Measurements from ENCODE around the gene SOHLH1.

Gene SOHLH1, protein sequence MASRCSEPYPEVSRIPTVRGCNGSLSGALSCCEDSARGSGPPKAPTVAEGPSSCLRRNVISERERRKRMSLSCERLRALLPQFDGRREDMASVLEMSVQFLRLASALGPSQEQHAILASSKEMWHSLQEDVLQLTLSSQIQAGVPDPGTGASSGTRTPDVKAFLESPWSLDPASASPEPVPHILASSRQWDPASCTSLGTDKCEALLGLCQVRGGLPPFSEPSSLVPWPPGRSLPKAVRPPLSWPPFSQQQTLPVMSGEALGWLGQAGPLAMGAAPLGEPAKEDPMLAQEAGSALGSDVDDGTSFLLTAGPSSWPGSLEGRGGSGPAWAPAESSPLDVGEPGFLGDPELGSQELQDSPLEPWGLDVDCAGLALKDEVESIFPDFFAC

DNA sequence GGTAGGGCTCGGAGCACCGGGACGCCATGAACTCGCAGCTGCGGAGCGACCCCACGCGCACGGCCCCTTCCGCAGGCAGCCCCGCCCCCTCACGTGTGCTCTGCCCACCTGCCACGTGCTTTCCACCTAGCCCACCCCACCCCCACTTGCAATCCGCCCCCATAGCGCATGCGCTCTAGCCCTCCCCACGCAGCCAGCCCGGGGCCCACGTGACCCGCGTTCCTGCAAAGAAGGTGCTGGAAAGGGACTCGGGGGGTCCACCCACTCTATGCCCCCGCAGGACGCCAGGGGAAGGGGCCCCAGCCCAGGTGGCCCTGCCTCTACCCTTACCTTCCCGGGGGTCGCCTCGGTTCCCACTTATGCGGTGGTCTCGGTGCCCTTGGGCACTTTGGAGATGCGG is at the start of gene SOHLH1:
TSS of gene SOHLH1 (minus strand) at position 42 of the 400 bp plus-strand sequence. CDS start at position 28, 14 bp downstream.
- no peak for DNase-seq

DNA sequence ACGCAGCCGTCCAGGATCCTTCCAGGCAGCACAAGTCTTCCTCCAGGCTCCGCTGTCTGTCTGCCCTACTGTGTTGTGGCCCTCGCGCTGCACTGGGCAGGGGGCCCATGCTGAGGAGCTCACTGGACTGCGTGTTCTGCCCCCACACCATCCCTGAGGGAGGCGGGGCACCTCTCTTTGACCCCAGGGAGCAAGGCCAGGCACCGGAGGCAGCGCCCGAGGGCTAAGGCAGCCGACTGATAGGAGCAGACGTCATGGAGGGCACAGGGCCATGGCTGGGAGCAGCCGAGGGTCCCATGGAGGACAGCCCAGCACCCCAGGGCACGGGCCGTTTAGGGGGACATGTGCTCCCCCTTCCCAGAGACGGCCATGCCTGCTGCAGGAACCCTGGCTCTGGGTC is 49.4 kb upstream of the SOHLH1 start:
- DNase-seq = no peak

DNA sequence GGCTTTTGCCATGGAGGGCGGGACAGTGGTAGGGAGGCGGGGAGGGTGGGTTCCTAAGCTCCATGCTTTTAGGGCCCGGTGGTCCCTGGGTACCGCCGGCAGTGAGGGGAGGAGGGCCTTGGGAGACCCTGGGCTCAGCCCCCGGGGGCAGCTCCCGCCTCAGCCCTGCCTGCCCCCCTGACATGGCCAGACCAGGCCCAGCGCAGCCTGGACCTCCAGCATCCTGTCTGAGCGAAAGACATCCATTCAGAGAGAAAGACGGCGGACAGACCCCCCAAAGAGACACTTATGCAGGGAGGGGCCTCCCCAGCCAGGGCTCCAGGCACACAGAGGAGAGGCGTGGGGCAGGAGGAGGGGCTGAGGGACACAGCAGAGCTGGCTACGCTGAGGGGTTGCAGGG is 48.0 kb upstream of the SOHLH1 start:
- DNase-seq = no peak

DNA sequence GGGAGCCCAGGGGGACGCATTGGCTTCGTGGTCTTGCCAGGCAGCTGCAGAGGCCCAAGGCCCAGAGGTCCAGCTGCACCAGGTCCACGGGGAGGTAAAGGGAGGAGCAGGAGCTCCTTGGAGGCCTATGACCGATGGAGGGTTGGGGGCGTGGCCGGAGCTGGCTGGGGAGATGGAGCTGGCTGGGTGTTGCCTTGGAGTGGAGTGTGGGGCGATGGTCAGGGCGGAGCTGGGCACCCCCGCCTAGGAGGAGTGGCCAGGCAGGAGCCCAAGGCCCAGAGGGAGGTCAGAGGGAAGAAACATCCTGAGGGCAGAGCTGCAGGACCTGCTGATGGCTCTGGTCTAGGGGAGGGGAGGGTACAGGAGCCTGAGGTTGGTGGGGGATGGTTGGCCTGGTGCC is 47.3 kb upstream of the SOHLH1 start:
- DNase-seq = no peak

DNA sequence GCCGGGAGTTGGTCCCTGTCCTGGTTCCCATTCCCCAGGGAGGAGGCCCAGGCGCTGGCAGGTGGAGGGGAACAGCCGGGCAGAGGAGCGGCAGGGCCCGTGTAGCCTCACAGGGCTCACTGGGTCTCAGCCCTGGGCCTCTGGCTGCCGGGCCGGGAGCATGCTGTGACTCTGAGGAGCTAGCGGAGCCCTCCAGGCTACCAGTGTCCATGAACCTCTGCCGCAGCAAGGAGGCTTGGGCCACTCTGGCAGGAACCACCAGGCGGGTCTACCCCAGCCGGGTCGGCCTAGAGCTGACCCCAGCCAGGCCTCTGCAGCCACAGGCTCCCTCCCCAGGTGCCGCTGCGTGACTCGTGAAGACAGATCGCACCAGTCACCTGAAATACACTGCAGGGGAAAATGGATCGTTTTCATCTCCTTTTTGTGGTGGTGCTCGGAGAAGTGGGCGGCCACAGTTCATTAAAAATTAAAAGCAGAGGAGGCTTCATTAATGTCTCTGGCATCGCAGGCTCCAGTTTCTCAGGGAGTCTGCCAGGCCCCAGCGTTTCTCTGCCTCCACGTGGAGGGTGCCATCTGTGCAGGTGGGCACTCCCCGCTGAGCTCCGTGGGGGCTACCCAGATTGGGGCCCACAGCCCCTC is 46.5 kb upstream of the SOHLH1 start:
- no peak for DNase-seq

DNA sequence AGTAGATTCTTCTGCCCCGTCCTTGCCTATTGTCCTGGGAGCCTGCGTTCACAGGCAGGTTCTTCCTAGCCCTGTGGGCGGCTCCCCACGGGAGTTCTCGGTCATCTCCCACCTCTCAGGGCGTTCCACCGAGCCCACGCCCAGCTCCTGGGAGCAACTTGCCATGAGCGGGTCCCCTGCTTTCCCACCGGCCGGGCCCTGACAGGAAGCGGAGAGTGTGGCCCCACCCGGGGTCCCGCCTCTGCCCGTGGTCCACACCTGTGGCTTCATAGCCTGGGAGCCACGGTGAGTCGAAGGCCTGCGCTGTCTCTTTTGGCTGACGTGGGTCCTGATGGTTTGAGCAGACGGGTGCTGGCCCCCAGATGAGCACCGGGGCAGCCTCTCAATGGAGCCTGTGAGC is 45.9 kb upstream of the SOHLH1 start:
- no peak for DNase-seq

DNA sequence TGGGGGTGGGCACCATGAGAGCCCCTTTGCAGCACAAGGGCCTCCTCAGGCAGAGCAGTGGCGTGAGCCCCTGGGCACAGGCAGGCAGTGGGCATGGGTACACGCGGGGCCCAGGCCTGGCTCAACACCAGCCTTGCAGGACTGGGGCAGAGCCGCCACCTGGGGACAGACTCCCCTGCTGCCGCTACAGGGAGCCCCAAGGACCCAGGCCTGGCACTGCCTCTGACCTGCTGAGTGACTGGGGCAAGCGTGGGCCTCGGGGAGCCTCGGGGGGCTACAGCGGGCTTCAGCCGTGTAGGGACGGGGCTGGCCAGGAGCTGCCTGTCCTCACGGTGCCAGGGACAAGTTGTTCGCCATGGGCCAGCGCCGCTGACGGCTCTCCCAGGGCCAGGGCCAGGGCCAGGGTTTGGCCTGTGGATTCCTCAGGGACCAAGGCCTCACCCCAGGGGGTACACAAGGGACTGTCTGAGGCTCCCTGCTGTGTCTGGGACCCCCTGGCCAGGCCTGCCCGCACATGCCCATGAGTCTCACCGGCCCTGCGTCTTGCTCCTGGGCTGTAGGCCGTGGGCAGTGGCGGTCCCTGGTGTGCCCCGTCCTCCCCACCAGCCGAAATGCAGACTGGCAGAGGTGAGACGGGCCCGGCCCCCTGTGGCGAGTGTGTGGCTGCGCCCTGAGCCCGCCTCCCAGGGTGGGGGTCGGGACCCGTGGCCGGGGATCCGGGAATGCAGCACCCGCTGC is 45.2 kb upstream of the SOHLH1 start:
- DNase-seq = no peak

DNA sequence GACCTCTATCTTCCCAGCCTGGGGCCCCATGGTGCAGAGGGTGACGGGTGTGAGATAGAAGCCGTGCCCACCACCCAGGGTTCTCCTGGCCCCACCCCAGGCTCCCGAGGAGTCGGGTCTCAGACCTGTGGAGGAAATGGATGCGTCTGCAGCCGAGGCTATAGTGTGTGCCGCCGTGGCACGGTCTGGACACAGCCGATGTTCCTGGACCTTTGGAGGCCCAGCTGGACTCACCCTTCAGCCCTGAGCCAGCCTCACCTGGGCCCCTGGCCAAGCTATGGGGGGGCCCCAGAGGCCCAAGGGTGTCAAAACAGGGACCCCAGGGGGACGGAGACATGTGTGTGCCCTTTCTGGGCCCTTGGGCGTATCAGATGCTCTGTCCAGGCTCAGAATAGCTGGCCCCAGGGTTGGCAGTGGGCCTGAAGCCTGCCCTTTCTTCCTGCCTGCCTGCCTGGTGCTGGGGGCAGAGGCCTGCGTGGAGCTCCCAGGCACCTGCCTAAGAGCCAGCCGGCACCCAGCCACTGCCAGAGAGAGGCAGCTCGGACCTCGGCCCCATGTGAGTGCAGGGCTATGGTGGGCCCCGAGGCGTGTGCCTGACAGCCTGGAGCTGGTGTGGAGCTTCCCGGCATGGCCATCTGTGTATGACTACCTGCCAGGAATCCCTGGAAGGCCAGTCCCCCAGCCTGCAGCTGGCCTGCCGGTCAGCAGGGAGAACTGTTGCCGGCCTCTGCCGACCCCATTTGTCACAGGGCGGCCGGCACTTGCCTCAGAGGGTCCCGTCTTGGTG is 44.5 kb upstream of the SOHLH1 start:
- no peak for DNase-seq

DNA sequence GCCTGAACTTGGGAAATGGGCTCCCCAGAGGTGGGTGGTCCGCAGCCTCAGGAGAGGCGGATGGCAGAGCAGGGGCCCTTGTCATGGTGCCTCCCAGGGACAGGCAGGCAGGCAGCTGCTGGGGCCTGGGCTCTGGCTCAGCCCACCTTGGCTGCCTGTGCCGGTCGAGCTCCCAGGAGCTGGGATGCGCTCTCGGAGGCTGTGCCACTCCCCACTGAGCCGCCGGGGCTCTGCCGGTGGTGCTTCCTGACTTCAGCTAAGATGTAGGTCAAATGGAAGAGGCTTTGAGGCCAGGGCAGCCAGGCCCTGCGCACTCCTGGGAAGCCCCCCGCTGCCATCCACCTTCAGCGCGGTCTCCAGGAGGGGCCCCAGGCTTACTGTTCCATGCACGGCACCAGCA is 43.7 kb upstream of the SOHLH1 start:
- DNase-seq = no peak

DNA sequence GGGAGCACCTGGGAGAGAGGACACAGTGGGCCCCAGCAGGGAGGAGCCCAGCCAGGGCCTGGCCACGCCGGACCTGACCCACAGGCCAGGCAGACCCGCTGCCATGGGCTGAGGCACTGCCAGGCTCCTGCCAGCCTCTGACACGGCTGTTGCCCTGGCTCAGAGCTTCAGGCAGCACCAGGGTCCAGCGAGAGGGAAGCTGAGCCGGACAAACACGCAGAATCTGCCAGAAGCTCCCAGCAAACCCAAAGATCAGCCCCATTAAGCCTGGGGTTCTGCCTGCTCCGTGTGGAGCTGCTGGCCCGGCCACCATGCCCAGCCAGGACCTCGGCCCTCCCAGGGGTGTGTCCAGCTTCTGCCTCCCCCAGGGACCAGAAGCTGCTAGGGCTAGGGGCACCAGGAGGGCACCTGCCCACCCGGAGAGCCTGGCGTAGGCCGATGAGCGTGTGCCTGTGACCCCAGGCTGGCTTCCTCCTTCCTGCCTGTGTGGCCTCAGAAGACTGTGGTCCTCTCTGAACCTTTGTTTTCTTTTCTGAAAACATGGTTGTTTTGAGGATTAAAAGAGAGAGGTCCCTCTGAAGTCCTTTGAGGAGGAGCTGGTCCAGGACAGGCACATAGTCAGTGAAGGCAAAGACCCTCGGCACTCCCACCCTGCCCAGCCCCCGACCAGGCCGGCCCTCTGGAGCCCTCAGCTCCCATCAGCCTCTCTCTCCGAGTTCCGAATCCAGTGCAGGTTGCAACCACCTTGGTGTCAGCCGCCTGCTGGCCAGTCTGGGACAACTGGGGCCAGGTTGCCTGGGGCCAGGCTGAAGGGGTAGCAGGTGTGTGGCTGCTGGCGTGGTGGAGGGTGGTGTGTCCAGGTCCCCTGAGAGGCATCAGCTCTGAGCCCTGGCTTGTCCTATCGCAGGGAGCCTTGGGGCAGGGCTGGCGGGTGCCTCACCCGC is 42.3 kb upstream of the SOHLH1 start:
- DNase-seq = no peak

DNA sequence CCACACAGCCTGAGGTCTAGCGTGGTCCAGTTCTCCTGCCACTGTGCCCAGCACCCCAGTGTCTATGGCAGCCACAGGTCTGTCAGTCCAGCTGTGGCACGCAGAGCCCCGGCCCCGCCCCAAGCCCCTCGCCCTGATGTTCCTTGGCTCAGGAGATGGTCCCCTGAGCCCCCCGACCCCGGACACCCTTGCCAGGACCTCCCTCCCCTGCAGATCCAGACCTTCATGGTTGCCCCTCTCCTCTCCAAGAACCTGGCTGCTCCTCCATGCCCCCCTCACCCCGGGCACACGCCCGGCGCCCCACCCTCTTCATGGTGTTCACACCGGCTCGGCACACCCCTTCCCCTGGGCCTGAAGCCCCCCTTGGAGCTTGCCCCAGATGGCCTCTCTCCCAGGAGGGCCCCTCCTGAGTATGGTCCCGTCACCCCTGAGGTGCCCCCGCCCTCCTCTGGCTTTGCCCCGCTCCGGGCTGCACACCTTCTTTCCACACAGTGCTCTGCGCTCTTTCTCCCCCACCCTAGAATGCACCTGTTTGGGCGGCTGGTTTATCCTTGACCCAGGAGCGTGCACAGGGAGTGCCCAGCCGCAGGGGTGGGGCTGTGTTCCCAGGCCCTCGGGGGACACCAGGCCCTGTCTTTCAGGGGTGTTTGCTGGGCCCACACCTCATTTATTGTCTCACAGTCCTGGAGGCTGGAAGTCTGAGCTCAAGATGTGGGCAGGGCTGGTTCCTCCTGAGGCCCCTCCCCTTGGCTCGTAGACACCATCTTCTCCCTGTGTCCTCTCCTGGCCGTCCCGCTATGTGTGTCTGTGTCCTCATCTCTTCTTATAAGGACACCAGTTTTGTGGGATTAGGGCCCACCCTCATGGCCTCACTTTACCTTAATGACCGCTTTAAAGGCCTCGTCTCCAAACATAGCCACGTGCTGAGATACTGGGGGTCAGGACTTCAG is 40.3 kb upstream of the SOHLH1 start:
- DNase-seq = no peak

DNA sequence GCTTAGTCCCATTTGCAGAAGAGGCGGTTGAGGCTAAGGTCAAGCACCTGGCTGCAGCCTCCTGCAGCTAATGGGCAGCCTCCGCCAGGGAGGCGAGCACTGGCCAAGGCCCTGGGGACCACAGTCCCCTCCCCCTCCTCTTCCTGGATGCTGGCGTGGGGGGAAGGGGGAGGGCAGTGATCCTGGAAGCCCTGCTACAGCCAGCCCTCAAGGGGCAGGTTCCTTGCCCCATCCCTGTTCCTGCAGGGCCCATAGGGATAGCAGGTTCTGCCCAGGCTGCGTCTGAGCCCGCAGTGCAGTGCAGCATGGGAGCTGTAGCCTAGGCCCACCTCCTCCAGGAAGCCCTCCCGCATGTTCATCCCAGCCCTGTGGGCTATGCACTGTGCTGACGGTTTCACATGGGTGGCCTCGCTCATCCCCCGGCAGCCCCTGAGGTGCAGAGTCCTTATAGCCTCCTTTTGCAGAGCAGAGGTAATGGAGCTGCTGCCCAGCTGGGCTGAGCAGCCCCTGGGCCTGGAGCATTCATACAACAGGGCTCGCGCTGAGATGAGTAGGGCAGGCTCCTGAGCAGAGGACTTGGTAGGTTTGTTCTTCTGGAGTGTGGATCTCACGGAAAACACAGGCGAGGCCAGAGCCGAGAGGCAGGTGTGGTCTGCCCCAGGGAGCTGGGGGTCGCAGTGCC is 38.7 kb upstream of the SOHLH1 start:
- no peak for DNase-seq

DNA sequence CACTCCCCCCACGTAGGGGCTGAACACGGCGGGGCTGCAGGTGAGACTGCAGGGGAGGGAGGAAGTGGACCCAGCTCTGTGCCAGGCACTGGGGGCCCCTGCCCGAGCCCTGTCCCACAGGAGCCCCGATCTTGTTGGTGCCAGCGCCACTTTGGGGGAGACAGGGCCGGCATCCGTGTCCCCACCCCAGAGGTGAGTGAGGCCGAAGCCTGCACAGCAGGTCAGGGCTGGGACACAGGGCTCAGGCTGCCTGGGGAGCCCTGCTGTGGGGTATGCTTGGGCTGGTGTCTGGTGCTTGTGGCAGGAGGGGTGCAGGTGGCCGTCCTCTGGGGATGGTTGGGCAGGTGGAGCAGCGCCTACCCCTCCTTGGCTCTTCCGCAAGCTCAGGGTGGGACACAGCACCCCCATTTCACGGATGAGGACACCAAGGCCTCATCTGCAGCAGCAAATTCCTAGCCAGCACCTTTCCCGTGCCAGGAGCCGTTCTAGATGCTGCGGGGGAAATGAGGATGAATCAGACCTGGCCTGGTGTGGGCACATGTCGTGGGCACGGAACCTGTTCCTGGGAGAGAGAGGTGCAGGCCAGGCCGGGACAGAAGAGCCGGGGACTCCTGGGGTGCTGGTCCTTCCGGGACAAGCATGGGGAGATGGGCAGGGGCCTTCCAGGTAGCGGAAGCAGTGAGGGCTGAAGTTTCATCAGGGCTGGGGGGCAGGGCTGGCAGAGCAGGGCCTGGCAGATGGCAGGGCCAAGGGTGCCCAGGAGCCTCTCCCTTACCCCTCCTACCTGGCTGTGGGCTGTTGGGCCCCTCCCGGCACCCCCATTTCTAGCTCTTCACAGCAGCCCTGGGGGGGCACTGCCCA is 37.9 kb upstream of the SOHLH1 start:
- DNase-seq = no peak

DNA sequence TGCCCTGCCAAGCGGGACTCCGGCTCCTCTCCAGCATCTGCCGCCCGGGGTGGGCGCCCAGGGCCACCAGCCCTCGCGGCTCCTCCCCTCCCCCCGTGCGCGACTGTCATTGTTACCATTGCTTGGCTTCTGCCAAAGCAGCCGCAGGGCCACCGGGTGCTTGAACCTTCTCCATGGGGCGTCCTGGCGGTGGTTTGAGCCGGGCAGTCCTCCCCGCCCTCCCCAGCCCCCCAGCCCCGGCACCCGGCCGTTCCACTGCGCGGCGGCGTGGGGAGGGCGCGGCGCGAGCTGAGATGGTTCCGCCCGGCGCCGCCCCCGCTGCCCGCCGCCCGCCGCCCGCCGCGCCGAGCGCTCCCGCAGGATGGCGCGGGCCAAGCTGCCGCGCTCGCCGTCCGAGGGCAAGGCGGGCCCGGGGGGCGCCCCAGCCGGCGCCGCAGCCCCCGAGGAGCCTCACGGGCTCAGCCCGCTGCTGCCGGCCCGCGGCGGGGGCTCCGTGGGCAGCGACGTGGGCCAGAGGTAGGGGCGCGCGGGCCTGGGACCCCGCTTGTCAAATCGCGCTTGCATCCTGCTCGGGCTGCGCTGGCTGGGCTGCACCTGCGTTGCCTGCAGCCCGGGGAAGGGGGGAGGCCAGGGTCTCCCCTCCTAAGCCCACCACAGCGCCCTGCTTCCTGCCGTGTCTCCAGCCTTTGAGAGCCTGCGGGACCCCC is 37.1 kb upstream of the SOHLH1 start:
- no peak for DNase-seq

DNA sequence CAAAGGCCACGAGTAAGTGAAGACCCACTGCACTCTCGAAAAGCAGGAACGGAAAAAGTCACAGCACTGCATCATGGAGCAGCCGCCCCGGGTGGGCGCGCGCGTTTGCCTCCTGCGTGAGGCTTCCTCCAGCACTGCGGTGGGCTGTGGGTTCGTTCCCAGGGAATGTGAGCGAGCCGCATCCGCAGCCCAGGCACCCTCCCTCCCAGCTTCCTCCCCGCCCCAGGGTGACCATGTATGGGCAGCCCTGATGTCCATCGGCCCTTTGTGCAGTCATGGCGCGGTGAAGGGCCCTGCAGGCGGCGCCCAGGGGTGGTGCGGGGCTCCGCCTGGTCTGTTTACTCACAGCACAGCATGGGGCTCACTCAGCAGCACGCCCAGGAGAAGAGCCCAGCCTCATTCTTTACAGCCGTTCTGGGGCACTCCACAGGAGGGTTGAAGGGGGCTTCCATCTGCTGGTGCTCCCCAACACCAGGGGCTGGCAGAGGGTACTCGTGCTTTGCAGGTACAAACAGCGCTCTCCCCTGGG is 35.4 kb upstream of the SOHLH1 start:
- DNase-seq = no peak

DNA sequence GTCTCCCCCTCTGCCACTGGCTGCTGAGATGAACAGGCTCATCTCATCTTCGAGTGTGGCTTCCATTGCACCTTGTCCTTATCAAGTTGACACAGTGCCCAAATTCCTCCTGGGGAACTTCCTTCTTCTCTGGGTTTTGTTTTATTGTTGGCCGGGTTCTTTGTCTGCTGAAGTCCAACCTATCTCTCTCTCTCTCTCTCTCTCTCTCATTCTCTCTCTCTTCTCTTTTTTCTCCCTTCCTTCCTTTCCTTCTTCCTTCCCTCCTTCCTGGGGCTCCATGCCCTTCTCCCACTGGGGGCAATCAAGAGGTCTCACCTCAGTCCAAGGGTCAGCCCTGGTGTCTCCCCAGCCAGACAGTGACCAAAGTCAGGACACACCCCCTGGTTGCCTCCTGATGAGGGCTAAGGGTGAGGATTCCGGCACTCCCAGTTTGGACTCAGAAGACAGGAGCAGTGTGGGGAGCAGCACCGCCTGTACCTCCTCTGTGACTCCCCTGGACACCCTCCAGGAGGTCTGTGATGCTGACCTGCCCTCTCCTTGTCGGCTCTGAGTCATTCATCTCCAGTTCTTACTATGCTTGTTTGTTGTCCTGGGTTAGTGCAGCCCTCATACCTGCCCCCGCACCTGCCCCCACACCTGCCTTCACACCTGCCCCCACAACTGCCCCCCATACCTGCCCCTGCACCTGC is 33.4 kb upstream of the SOHLH1 start:
- DNase-seq = no peak

DNA sequence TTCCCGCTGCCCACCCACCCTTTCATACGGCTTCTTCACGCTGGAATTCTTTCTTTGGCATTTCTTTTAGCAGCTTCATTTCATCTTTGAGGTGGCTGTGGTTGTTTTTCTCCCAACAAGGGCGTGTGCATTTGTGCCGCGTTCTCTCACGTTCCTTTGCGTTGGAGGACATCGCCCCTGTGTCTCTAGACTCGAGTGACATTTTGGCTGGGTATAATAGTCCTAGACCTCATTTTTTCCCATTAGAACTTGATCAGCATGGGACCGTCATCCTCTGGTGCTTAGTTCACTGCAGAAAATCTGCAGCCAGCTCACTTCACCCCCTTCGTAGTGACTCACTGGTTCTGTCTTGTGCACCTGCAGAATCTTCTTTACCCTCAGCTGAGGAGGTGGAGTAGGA is 32.2 kb upstream of the SOHLH1 start:
- DNase-seq = no peak

DNA sequence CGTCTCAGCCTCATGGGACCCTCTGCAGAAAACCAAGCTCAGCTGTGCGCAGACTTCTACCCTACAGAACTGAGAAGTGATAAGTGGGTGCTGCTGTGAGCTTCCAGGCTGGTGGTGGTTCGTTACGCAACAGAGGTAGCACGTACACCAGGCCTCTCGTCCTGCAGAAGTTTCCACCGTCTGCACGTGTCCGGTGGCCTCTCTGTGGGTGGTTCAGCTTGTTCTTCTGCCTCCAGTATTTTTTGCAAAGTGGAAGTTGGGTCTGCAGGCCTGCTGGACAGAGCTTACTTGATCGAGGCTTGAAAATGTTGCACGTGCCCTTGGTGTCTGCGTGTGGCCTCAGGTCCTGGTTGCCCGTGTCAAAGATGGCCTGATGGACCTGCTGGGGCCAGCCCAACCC is 30.2 kb upstream of the SOHLH1 start:
- DNase-seq = no peak

All from NK-92 treated with Interleukin-12 subunit alpha and Interleukin-12 subunit beta, amount 100 ng/mL, for 24 hours (cell line).